GM04503 (cell line): Measurements from ENCODE around the gene YIPF2.
"Not testable (repeated sequence)": the region's sequence is repeated elsewhere in the genome, so short reads cannot be mapped to it uniquely, and the experiment has no call there.

Experiments used
- DNase-seq: peaks from one replicate; pipeline ENCODE4 v3.0.0-alpha.2; 2012; ENCODE audit warnings: low read depth

Gene YIPF2

GRCh38 chr19:10911579-10912363, 16.7 kb downstream of the YIPF2 start:
- DNase-seq, result no peak

- DNase-seq, result no peak
Measured at GRCh38 chr19:10908380-10908960, 20.0 kb downstream of the YIPF2 start.

GRCh38 chr19:10907925-10908324, 20.5 kb downstream of the YIPF2 start:
- DNase-seq, result no peak

- DNase-seq, result no peak
Measured at GRCh38 chr19:10899151-10899653, 29.2 kb downstream of the YIPF2 start.

GRCh38 chr19:10898633-10899032, 29.8 kb downstream of the YIPF2 start:
- no peak for DNase-seq

- no peak for DNase-seq
Measured at GRCh38 chr19:10896851-10897526, 31.4 kb downstream of the YIPF2 start.

- no peak for DNase-seq
Measured at GRCh38 chr19:10895920-10896319, 32.5 kb downstream of the YIPF2 start.

GRCh38 chr19:10895363-10895762, 33.1 kb downstream of the YIPF2 start:
- no peak for DNase-seq

- DNase-seq, result no peak
Measured at GRCh38 chr19:10894911-10895213, 33.6 kb downstream of the YIPF2 start.

GRCh38 chr19:10892256-10892655, 36.2 kb downstream of the YIPF2 start:
- DNase-seq, result no peak

- no peak for DNase-seq
Measured at GRCh38 chr19:10891405-10892086, 36.9 kb downstream of the YIPF2 start.

- no peak for DNase-seq
Measured at GRCh38 chr19:10889880-10890279, 38.6 kb downstream of the YIPF2 start.

- DNase-seq, result no peak
Measured at GRCh38 chr19:10888421-10888866, 40.0 kb downstream of the YIPF2 start.

GRCh38 chr19:10887616-10888367, 40.6 kb downstream of the YIPF2 start:
- DNase-seq, result no peak

GRCh38 chr19:10885201-10886169, 43.0 kb downstream of the YIPF2 start:
- no peak for DNase-seq

- DNase-seq, result no peak
Measured at GRCh38 chr19:10884274-10884673, 44.2 kb downstream of the YIPF2 start.

GRCh38 chr19:10882108-10882457, 46.4 kb downstream of the YIPF2 start:
- DNase-seq, result no peak

GRCh38 chr19:10881403-10882107, 46.9 kb downstream of the YIPF2 start:
- DNase-seq, result no peak

GRCh38 chr19:10878253-10878652, 50.2 kb downstream of the YIPF2 start:
- DNase-seq, result no peak

- not testable (repeated sequence) for DNase-seq
Measured at GRCh38 chr19:10877608-10878007, 50.8 kb downstream of the YIPF2 start.
